NCI-H446 (cell line): Measurements from ENCODE around the gene STRN.
"Not testable (repeated sequence)": the region's sequence is repeated elsewhere in the genome, so short reads cannot be mapped to it uniquely, and the experiment has no call there.

Experiments
- DNase-seq, 2 experiments: peaks; one replicate each; lab custom pipeline; 2025; lab: John Stamatoyannopoulos, UW

Gene STRN

DNA sequence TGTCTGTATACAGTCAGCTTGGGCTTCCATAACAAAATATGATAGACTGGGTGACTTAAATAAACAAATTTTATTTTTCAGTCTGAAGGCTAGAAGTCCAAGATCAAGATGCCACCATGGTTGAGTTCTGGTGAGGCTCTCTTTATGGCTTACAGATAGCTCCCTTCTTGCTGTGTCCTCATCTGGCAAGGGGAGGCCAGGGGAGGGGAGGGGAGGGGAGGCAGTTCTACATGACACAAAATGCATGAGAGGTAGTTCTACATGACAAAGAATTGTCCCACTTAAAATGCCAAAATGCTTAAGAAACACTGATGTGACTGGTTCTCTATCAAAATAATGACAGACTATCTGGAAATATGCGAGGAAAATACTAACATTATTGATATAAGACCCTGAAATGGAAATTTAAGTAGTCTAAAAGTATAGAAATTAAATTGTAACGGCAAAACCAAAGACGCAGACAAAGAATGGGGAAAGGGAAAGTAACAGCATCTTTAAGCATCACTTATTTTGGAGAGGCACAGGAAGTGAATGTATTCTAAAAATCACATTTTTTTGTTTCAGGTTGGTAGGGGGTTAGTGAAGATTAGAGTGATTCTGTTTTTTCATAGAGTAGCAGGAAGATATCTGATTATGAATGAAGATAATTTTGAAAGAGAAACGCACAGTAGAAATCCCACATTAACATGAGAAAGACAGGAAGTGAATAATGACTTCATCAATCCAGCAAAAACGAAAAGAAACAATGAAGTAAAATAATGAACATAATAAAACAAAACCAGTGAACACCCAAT lies 131.4 kb downstream of the STRN start:
- DNase-seq: no peak

DNA sequence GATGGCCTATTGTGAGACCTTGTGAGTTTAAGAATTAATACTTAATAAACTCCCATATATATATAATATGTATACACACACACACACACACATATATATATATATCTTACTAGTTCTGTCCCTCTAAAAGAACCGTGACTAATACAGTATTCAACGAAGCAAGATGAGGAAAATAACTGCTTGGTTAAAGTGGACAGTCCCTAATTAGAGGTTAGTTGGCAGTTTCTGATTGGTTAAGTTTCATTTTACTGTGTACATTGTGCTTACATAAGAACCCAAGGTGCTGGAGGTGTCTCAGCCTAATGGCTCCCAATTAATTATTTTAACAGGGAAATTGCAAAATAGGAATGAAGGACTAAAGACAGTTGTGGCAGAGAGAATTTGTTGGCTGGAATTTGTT lies 132.1 kb downstream of the STRN start:
- DNase-seq: no peak

DNA sequence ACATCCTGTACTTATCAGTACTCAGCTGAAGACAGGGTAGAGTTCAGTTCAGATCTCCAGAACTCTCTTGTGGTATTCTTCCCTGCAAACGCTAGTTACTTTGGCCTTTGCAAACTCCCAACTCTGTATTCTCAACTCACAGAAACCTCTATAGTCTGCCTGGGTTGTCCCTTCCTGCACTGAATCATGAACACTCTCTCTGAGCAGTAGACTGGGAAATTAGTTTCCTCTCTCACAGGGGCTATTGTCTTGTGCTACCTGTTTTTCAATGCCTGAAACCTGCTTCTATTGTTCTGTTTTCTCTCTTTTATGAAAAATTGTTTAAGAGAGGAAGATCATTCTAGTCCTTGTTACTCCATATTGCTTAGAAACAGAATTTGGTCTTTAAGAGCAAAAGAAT lies 135.2 kb downstream of the STRN start:
- no peak for DNase-seq

DNA sequence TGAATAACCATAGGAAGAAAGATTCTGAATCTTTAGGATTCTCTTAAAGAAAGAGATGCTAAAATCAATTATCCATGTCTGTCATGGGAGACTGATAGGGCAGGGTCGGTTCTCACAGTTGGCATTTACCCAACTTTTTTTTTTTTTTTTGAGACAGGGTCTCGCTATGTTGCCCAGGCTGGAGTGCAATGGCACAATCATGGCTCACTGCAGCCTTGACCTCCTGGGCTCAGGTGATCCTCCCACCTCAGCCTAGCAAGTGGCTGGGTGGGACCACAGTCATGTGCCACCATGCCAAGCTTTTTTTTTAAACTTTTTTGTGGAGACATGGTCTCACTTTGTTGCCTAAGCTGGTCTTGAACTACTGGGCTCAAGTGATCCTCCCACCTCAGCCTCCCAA lies 141.7 kb downstream of the STRN start:
- DNase-seq: not testable (repeated sequence)

DNA sequence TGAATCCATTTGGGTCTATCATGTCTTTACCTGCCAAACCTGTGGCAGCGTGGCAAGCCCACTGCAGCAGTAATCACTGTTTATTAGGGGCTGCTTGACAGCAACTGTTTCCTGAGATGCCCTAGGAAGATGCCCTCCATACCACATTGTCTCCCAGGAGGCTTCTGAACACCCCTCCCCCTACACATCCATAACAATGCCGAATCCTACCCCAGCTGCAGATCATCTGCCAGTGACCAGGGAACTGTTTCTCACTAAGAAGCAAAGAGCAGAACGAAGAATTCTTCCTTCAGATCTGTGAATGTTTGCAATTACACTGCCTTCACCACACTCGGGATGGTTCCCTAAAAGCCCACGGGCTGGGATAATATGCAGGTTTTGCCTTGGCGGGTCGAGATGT lies 142.1 kb downstream of the STRN start:
- DNase-seq: no peak

DNA sequence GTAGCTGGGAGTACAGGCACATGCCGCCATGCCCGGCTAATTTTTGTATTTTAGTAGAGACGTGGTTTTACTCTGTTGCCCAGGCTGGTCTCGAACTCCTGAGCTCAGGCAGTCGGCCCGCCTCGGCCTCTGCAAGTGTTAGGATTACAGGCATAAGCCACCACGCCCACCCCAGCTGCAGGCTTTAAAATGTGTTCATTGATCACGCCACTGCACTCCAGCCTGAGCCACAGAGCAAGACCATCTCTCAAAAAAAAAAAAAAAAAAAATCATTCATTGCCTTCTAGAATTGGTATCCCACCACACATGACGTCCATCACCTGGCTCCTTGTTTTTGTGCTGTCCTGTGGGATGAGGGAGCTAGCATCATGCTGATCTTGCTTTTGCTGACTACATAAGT lies 142.5 kb downstream of the STRN start:
- DNase-seq: no peak

DNA sequence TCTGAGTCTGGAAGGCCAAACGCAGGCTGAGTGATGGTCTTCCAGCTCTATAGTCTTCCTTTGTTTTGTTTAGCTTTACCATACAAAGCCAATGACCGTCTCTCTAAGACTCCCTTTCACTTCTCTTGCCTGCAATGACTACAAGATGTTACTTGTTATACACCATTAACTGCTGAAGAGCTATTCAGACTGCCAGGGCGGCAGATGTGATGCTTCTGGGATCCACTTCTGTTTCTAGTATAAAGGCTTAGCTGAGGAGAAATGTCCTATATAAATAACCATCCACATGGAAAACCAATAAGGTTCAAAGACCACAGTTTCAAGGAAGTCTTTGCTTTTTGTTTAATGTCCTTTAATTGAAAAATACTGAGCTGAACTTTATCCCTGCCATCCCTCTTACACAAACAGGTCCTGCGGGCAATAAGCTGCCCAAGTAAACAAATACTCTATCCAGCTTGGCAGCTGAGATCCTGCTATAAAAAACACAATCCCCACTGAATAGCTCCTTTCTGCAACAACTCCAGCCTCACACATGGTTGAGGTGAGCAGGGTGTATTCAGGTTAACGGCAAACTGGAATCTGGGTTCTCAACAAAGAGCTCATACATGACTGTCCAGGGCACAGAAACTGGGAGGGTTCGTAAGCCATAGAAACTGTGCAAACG lies 145.3 kb downstream of the STRN start:
- DNase-seq: no peak

DNA sequence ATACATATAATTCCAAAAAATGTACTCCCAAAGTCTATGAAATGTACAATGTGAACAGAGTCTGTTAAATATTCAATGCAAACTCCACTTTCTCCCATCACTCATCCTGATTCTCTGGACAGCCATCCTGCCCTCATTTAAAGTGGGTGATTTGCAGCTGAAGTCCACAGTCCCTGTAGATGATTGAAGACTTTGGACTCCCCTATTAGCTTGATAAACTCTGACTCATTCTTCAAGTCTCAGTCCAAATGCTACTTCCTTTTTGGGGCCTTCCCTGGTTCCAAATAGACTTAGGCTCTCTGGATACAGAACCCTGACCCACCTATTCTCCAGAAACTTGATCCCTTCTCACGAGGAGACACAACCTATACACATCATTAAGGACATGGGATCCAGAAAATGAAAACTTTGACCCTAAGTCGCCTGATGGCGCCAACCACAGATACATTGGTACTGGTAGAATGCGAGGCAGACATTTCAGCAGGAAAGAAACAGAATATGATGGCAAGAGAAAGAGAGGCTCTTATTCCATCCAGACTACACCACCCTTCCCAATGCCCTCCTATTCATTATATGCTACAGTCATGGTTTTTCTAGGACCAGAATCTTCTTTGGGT lies 147.1 kb downstream of the STRN start:
- DNase-seq: no peak

DNA sequence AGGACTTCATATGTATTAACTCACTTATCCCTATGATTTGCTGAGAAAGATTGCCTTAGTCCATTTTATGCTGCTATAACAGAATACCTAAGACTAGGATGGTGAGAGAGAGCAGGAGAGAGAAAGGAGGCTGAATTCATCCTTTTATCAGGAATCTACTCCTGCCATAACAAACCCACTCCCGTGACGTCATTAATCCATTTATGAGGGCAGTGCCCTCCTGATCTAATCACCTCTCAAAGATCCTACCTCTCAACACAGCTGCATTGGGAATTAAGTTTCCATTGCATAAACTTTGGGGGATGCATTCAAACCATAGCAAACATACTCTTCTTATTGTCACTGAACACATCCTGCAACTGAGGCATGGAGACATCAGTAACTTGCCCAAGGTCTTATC lies 147.8 kb downstream of the STRN start:
- DNase-seq: no peak

DNA sequence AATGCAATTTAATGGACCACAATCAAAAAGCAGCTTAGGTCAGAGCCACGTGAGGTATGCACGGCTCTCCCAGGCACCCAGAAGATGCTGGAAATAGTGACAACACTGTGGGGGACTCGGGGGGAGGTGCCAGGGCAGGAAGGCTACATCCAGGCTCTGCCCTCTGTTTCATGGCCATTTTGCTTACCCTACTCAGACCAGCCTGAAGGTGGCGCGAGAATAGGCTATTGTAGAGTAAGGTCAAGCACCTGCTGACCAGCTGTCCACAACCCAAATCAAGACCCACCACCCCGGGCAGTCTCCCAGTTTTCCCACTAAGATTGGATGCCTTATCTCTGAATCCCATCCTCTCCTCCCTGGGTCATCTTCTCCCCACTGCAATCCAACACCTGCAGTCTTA lies 154.1 kb downstream of the STRN start:
- no peak for DNase-seq

DNA sequence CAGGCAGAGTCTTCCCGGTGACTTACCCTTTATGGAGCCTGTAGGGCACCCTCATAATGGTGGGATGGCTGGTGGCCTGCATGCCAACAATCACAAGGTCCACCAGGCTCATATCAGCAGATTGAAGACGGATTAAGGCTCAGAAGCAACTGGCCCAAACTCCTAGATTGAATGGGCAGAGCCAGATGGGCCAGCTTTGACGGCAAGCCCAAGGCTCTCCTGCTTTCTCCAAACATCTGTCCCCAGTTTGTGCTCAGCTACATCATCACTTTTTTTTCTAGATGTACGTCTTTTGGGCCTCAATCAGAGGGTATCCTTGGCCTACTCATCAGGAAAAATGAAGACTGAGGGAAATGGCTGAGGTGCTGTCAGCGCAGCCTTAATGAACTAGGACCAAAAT lies 155.3 kb downstream of the STRN start:
- DNase-seq: no peak

DNA sequence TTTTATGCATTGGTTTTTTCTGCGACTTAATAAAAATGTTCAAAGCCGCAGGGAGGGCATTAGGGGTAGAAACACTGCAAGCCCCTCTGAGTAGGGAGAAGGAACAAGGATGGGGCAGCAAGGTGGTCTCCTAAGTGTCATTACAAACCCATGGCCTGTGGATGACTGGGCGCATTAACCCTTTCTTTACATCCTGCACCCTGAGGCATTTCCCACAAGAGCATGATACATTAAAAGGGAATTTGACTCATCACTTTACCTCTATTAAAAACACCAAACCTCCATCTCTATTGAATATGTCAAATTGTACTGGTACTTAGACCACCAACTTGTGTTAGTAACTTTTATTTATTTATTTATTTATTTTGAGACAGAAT lies 157.3 kb downstream of the STRN start:
- DNase-seq: no peak

DNA sequence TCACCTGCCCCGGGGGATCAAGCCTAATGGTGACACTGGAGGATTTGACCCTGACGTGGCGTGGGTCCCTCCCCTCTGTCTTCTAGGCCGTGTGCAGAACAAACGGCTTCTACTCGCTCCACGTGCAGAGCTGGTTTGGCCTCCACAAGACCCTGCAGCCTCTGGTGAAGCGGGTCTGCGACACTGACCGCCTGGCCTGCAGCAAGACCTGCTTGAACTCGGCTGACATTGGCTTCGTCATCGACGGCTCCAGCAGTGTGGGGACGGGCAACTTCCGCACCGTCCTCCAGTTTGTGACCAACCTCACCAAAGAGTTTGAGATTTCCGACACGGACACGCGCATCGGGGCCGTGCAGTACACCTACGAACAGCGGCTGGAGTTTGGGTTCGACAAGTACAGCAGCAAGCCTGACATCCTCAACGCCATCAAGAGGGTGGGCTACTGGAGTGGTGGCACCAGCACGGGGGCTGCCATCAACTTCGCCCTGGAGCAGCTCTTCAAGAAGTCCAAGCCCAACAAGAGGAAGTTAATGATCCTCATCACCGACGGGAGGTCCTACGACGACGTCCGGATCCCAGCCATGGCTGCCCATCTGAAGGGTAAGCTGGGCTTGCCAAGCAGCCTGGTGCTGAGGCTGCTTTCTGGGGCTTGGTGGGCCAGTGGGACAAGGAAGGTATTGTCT lies 157.8 kb downstream of the STRN start:
- DNase-seq: no peak

DNA sequence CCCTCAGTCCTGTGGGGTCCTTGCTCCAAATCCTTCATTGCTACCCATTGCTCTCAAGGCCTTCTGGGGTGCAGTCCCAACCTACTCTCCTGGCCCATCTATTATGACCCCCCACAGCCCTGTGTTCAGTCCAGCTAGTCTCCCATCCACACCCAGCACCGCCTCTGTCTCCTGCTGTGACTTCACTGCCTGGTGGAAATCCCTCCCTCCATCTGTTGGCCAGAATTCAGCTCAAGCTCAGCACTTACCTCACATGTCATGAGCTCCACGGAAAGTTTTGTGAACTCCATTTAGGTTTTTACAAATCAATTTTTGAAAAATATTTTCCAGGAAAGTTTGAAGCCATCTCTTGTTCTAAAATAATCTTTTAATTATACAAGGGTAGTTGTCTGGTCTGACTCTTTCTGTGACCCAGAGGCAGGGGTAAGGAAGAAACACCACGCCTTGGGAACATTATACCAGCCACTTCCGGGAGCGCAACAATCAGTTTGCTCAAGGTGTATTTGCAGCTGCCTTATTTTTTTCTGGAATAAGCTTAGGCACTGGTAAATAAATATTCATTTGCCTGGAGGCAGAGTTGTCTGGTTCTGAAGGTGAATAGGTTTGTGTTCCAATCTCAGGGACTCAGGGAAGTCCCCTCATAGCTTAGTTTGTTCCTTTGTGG lies 159.0 kb downstream of the STRN start:
- DNase-seq: no peak

DNA sequence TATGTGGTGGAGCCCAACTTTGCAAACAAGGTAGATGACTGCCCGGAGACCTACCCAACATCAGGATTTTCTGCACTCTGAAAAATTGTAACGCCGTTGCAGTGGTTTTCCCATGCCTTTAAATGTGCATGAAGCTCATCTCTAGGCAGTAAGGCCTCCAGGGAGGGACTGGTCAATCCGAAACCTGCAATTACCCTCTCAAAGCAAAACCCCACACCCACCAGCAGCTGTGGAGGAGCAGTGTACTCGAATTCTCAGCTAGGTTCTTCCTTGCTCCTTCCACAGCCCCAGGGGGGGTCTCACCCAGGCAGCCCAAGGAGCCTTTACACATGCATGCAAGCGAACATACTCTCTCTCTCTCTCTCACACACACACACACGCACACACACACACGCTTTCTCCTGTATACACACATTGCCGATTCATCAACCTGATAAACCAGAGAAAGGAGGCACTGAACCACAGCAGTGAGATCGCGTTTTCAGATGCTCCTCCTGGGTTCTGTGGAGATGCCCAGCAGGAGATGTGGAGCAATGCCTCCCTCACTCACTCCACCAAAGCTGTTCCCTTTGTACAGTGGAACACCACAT lies 160.6 kb downstream of the STRN start:
- DNase-seq: no peak

DNA sequence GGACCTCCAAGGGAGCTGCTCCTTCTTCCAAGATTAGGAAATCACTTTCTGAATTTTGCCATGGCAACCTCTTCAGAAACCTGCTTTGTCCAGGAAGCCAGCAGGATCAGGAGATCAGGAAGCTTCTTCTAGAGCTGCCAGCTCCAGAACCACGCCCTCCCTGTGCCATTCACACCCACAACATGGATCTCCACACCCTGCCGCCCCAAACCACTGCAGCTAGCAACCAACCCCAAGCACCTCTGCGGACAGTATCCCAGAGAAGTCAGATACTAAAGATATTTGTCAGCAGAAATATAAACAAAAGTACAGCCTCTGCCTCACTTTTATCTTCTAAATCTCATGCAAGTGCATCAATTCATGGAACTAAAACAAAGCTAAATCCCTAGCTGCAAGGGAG lies 163.4 kb downstream of the STRN start:
- no peak for DNase-seq

DNA sequence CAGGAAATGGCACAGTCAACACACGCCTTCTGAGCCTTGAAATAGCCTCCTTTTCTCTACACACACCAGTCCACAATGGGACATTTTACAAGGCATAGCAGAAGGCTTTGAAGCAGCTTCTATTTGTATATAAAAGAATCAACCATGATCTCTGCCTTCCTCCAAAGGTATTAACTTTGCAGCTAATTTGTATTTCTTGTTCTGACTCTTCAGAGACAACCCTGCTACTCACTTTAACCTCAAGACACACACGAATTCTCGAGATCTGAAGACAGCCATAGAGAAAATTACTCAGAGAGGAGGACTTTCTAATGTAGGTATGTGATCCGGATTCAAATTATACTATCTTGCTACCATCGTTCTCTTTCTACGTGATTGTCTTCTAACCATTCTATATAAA lies 165.2 kb downstream of the STRN start:
- no peak for DNase-seq

DNA sequence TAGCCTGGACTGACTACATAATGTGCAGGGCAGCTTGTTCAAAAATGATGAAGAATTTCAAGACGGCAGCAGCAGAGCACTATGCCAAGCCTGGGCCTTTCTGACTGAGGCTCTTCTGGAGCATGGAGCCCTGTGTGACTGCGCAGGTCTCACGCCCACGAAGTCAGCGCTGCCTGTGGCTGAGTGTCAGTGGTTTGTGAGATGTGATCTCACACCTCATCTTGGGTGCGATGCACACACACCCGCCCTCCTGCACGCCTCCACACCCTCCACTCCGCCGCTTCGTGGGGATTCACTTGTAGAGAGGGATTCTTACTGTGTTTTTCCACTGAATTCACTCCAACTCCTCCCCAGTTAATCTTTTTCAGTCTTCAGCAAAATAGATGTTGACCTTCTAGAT lies 166.0 kb downstream of the STRN start:
- no peak for DNase-seq

DNA sequence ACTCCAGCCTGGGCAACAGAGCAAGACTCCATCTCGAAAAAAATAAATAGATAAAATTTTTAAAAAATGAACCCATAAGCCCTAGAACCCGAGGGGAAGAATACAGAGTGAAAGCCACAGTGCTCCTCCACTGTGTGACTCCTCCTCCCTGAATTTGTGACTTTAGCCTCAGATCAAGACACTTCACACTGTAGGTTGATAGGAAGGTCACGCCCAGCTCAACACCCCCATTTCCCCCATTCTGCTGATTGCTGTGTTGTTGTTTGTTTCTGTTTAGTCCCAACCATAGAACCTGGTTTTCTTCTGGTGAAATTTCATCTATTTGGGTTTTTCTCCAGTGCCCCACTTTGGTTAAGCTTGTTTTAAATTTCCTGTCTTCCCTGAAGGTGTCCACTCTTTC lies 167.6 kb downstream of the STRN start:
- DNase-seq: no peak

DNA sequence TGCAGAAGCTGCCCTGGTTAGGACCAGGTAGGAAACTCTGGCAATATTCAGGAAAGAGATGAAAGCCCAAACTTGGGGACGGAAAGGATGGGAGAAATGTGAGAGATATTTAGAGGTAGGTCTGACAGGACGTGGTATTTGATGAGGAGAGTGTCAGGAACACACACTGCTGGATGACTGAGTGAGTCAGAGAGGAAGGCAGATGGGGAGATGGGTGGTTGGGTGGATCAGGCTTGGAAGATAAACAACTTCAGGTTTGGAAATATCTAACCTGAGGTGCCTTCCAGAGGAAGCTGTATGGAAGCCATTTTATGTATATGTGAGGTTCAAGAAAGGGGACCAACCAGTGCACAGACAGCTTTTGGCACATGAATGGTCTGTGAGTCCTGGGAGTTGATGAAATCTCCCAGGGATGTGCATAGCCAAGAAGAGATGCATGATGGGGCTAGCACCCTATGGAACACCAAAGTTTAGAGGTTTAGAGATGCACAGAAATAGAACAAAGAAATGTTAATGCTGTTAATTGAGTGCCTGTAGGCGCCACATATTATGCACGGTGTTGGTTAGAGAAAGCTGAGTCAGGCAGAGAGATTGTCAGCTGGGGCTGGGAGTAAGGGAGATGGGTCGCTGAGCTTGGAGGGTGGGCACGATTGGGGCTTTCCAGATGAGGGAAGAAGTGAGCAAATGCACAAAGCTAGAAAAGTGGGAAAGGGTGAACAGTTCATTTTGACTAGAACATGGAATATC lies 168.8 kb downstream of the STRN start:
- DNase-seq: no peak
